OCI-LY3 (cell line): Measurements from ENCODE around the gene ARHGAP23.
"Not testable (repeated sequence)": the region's sequence is repeated elsewhere in the genome, so short reads cannot be mapped to it uniquely, and the experiment has no call there.

Experiments
- H2AFZ ChIP-seq: fragments of 200-600, 300-600 bp; shearing (Covaris generic); 2 replicates; pipeline ENCODE4 v1.6.0; 2014; ENCODE audit warnings: antibody characterized with exemption, low read depth, low read length
- H3K27ac ChIP-seq: fragments of 200-600, 300-600 bp; sonication (generic); 2 replicates; pipeline ENCODE4 v1.5.1; 2014; ENCODE audit warnings: mild to moderate bottlenecking, low read length, moderate library complexity, mixed read lengths
- H3K27me3 ChIP-seq: fragments of 200-600, 300-600 bp; sonication (generic); 2 replicates; pipeline ENCODE4 v1.6.1; 2014; ENCODE audit warnings: low read depth, low read length, mixed read lengths
- H3K36me3 ChIP-seq: fragments of 200-600, 300-600 bp; sonication (generic); replicated peaks from 2 replicates; pipeline ENCODE3; 2014; ENCODE audit warnings: low read depth, low read length, mixed read lengths
- H3K4me1 ChIP-seq: fragments of 300-600, 200-600 bp; sonication (generic); 2 replicates; pipeline ENCODE4 v1.6.1; 2014; ENCODE audit warnings: low read length, mixed read lengths
- H3K4me2 ChIP-seq: fragments of 200-600, 300-600 bp; sonication (generic); 2 replicates; pipeline ENCODE4 v1.6.1; 2014; ENCODE audit warnings: low read length, mixed read lengths
- H3K4me3 ChIP-seq: fragments of 300-600, 200-600 bp; sonication (generic); 2 replicates; pipeline ENCODE4 v1.5.1; 2014; ENCODE audit warnings: antibody characterized with exemption, mild to moderate bottlenecking, low read length, moderate library complexity
- H3K79me2 ChIP-seq: fragments of 300-600, 200-600 bp; shearing (Covaris generic); 2 replicates; pipeline ENCODE4 v1.6.1; 2014; ENCODE audit warnings: mild to moderate bottlenecking, low read length, mixed read lengths
- H3K9ac ChIP-seq: fragments of 300-600, 200-600 bp; shearing (Covaris generic); 2 replicates; pipeline ENCODE4 v1.6.0; 2014; ENCODE audit warnings: mild to moderate bottlenecking, low read length, moderate library complexity
- H3K9me3 ChIP-seq: fragments of 200-600, 300-600 bp; shearing (Covaris generic); 2 replicates; pipeline ENCODE4 v1.6.1; 2014; ENCODE audit warnings: low read length, mixed read lengths; ENCODE audit not compliant: insufficient read depth
- H4K20me1 ChIP-seq: fragments of 200-600, 300-600 bp; sonication (generic); 2 replicates; pipeline ENCODE4 v1.6.1; 2016; ENCODE audit warnings: low read length, mixed read lengths; ENCODE audit not compliant: insufficient read depth
- CTCF ChIP-seq: fragments of 200-600, 300-600 bp; sonication (generic); IDR thresholded peaks from 2 replicates; pipeline ENCODE4 v1.5.1; 2014; ENCODE audit warnings: antibody characterized with exemption, low read length, low read depth
- EZH2phosphoT487 ChIP-seq: fragments of 200-600 bp; shearing (Covaris generic); IDR thresholded peaks from 2 replicates; pipeline ENCODE4 v1.6.1; 2018; ENCODE audit warnings: antibody characterized with exemption, mixed run types, low read depth

Gene ARHGAP23

GRCh38 chr17:38503286-38503913 is 75.1 kb downstream of the ARHGAP23 start:
- not testable (repeated sequence) for H3K9me3 ChIP-seq, H2AFZ ChIP-seq, H3K9ac ChIP-seq, H3K4me3 ChIP-seq, H3K27me3 ChIP-seq, H3K36me3 ChIP-seq, H3K27ac ChIP-seq, H3K79me2 ChIP-seq, H3K4me1 ChIP-seq, H3K4me2 ChIP-seq, H4K20me1 ChIP-seq

DNA sequence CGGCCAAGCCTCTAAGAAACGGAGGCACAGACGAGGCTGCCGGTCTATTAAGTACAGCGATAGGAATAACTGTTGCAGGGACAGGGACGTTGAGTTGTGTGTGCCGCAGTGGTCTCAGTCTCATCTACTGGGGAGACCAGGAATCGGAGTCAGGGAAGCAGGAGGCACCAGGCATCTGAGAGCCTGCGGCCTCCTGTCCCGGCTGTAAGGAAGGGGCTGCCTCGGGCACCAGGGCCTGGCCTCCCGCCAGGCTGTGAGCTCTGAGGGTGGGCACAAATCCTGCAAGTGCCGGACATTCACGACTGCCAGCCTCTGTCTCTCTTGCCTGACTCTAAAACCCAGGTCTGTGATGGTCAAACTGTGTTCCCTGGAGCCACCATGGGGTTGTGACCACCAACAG is 76.0 kb downstream of the ARHGAP23 start:
- H2AFZ ChIP-seq: no peak overlapping the region
- H3K27ac ChIP-seq: no peak overlapping the region
- H3K79me2 ChIP-seq: no peaks in the 10 kb centered on the region
- H3K36me3 ChIP-seq: no peaks in the 10 kb centered on the region
- no peak for TF ChIP-seq EZH2phosphoT487
- no peak for TF ChIP-seq CTCF
- H3K4me2 ChIP-seq: no peak overlapping the region
- H3K9ac ChIP-seq: no peak overlapping the region
- H3K4me1 ChIP-seq: no peaks in the 10 kb centered on the region
- H3K9me3 ChIP-seq: no peaks in the 10 kb centered on the region
- no peak overlapping the region for H3K4me3 ChIP-seq
- no peaks in the 10 kb centered on the region for H4K20me1 ChIP-seq
- no peaks in the 10 kb centered on the region for H3K27me3 ChIP-seq

- H3K9me3 ChIP-seq: no peaks in the 10 kb centered on the region
- H3K9ac ChIP-seq: no peak overlapping the region
- H2AFZ ChIP-seq: no peak overlapping the region
- no peaks in the 10 kb centered on the region for H3K36me3 ChIP-seq
- no peaks in the 10 kb centered on the region for H3K79me2 ChIP-seq
- no peaks in the 10 kb centered on the region for H3K4me1 ChIP-seq
- no peak overlapping the region for H3K4me3 ChIP-seq
- H3K27ac ChIP-seq: no peak overlapping the region
- H4K20me1 ChIP-seq: no peaks in the 10 kb centered on the region
- H3K4me2 ChIP-seq: no peak overlapping the region
- no peaks in the 10 kb centered on the region for H3K27me3 ChIP-seq
- TF ChIP-seq CTCF (no peak), EZH2phosphoT487 (no peak)
These were observed 79.2 kb downstream of the ARHGAP23 start for GRCh38 chr17:38507436-38507835.

GRCh38 chr17:38507921-38508569 is 79.8 kb downstream of the ARHGAP23 start:
- H3K9ac ChIP-seq: no peak overlapping the region
- no peaks in the 10 kb centered on the region for H3K4me1 ChIP-seq
- H3K4me2 ChIP-seq: no peak overlapping the region
- no peaks in the 10 kb centered on the region for H3K27me3 ChIP-seq
- H3K36me3 ChIP-seq: no peaks in the 10 kb centered on the region
- H3K9me3 ChIP-seq: no peaks in the 10 kb centered on the region
- no peak overlapping the region for H2AFZ ChIP-seq
- no peaks in the 10 kb centered on the region for H3K79me2 ChIP-seq
- TF ChIP-seq CTCF: no peak
- no peaks in the 10 kb centered on the region for H4K20me1 ChIP-seq
- no peak overlapping the region for H3K27ac ChIP-seq
- H3K4me3 ChIP-seq: no peak overlapping the region
